MM.1S (cell line): ENCODE measurements around the gene COL12A1.

Source experiments
- DNase-seq: peaks from one replicate; pipeline ENCODE4 v3.0.0-alpha.2; 2015
- H2AFZ ChIP-seq: fragments of 300-600 bp; sonication (generic); 2 replicates; pipeline ENCODE4 v1.6.0; 2016; ENCODE audit warnings: antibody characterized with exemption, low read length
- H3F3A ChIP-seq: fragments of 300-600 bp; sonication (generic); 2 replicates; pipeline ENCODE4 v1.6.1; 2016; ENCODE audit warnings: mild to moderate bottlenecking, antibody characterized with exemption, low read length, moderate library complexity, mixed read lengths; ENCODE audit not compliant: insufficient read depth
- H3K27ac ChIP-seq: fragments of 300-600 bp; sonication (generic); 2 replicates; pipeline ENCODE4 v1.5.1; 2016; ENCODE audit warnings: mild to moderate bottlenecking, low read length
- H3K27me3 ChIP-seq: fragments of 300-600 bp; sonication (generic); replicated peaks from 2 replicates; pipeline ENCODE4 v1.6.0; 2016; ENCODE audit warnings: low read length; ENCODE audit not compliant: insufficient read depth
- H3K36me3 ChIP-seq: fragments of 300-600 bp; sonication (generic); replicated peaks from 2 replicates; pipeline ENCODE4 v1.6.1; 2016; ENCODE audit warnings: mild to moderate bottlenecking, low read length, mixed read lengths; ENCODE audit not compliant: insufficient read depth
- H3K4me1 ChIP-seq: fragments of 300-600 bp; sonication (generic); 2 replicates; pipeline ENCODE4 v1.6.1; 2016; ENCODE audit warnings: low read length, mixed read lengths
- H3K4me2 ChIP-seq: fragments of 300-600 bp; sonication (generic); 2 replicates; pipeline ENCODE4 v1.6.0; 2016; ENCODE audit warnings: low read depth, low read length
- H3K4me3 ChIP-seq: fragments of 300-600 bp; sonication (generic); 2 replicates; pipeline ENCODE4 v1.5.1; 2016; ENCODE audit warnings: low read length, mixed read lengths
- H3K79me2 ChIP-seq: fragments of 300-600 bp; sonication (generic); 2 replicates; pipeline ENCODE4 v1.6.1; 2016; ENCODE audit warnings: mixed run types, low read length, mixed read lengths
- H3K9ac ChIP-seq: fragments of 300-600 bp; sonication (generic); 2 replicates; pipeline ENCODE4 v1.6.1; 2016; ENCODE audit warnings: low read length, mixed read lengths
- H3K9me2 ChIP-seq: fragments of 300-600 bp; sonication (generic); replicated peaks from 2 replicates; pipeline ENCODE4 v1.6.1; 2016; ENCODE audit warnings: mild to moderate bottlenecking, low read length, mixed read lengths; ENCODE audit not compliant: insufficient read depth
- H3K9me3 ChIP-seq: fragments of 300-600 bp; sonication (generic); replicated peaks from 2 replicates; pipeline ENCODE4 v1.6.1; 2016; ENCODE audit warnings: mild to moderate bottlenecking, low read length, mixed read lengths; ENCODE audit not compliant: insufficient read depth
- H4K20me1 ChIP-seq: fragments of 300-600 bp; sonication (generic); 2 replicates; pipeline ENCODE4 v1.6.1; 2016; ENCODE audit warnings: mild to moderate bottlenecking, low read length, moderate library complexity, mixed read lengths; ENCODE audit not compliant: insufficient read depth
- CTCF ChIP-seq: fragments of 300-600 bp; sonication (generic); IDR thresholded peaks from 2 replicates; pipeline ENCODE4 v1.5.1; 2016; ENCODE audit warnings: antibody characterized with exemption, low read length, mixed read lengths
- EZH2 ChIP-seq: fragments of 300-600 bp; sonication (generic); optimal IDR thresholded peaks from 2 replicates; pipeline ENCODE3; 2017; ENCODE audit warnings: low read depth, mild to moderate bottlenecking, antibody characterized with exemption, low read length, mixed read lengths
- EZH2phosphoT487 ChIP-seq: fragments of 300-600 bp; sonication (generic); IDR thresholded peaks from 2 replicates; pipeline ENCODE4 v1.6.1; 2018; ENCODE audit warnings: antibody characterized with exemption, low read length

Gene COL12A1

DNA sequence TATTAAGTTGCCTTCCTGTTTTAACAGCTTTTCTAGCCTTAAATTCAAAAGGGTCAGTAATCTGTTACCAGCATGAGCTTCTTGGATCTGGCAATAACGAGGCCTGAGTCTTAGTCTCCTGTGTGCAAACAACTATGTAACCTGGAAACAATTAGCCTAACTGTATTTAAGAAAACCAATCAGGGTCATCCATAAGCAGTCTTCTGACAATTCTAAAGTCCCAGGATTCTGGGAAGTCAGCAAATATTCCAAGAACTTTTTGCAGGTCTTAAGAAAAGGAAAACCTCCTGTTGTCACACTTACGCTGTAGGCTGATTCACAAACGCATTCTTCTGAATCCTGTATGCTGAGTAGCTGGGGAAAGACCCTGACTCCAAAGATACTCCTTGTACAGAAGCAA, 90.4 kb downstream of the COL12A1 start:
- Histone ChIP-seq H3K36me3 (no peaks in the 10 kb centered on the region), H3F3A (no peaks in the 10 kb centered on the region), H3K9me2 (no peaks in the 10 kb centered on the region), H2AFZ (no peak overlapping the region), H3K9me3 (no peaks in the 10 kb centered on the region), H3K27ac (no peak overlapping the region), H4K20me1 (no peaks in the 10 kb centered on the region), H3K27me3 (no peaks in the 10 kb centered on the region), H3K9ac (no peak overlapping the region), H3K4me1 (no peaks in the 10 kb centered on the region), H3K4me2 (no peak overlapping the region), H3K79me2 (no peaks in the 10 kb centered on the region), H3K4me3 (no peak overlapping the region)
- no peak for DNase-seq
- TF ChIP-seq EZH2phosphoT487 (no peak), EZH2 (no peak), CTCF (no peak)

- H3K27ac ChIP-seq: no peak overlapping the region
- H3F3A ChIP-seq: no peaks in the 10 kb centered on the region
- DNase-seq: no peak
- H3K4me1 ChIP-seq: no peaks in the 10 kb centered on the region
- no peak overlapping the region for H2AFZ ChIP-seq
- H3K27me3 ChIP-seq: no peaks in the 10 kb centered on the region
- H3K4me2 ChIP-seq: no peak overlapping the region
- no peaks in the 10 kb centered on the region for H3K36me3 ChIP-seq
- H3K9me3 ChIP-seq: no peaks in the 10 kb centered on the region
- H3K4me3 ChIP-seq: no peak overlapping the region
- TF ChIP-seq CTCF (no peak), EZH2phosphoT487 (no peak), EZH2 (no peak)
- H3K9ac ChIP-seq: no peak overlapping the region
- no peaks in the 10 kb centered on the region for H3K79me2 ChIP-seq
- H4K20me1 ChIP-seq: no peaks in the 10 kb centered on the region
- H3K9me2 ChIP-seq: no peaks in the 10 kb centered on the region
Measured at GRCh38 chr6:75114806-75115205, 91.0 kb downstream of the COL12A1 start.

DNA sequence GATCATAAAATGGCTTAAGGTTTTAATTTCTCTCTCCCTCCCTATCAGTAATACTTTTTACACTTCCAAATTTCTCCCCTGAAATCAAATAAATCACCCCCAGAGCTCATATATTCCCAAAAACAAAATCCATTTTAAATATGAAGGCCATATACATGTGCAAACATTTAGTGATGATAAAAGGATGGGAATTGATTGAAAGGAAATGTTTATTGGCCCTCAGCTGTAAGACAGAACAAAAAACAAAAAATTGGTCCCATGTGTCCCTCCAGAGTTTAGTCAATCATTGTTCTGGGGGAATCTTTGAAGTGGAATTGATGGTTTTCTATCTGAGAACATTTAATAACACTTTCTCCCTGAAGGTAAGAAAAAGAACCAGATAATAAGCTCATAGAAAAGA, 91.7 kb downstream of the COL12A1 start:
- H3K4me2 ChIP-seq: no peak overlapping the region
- H3K36me3 ChIP-seq: no peaks in the 10 kb centered on the region

DNA sequence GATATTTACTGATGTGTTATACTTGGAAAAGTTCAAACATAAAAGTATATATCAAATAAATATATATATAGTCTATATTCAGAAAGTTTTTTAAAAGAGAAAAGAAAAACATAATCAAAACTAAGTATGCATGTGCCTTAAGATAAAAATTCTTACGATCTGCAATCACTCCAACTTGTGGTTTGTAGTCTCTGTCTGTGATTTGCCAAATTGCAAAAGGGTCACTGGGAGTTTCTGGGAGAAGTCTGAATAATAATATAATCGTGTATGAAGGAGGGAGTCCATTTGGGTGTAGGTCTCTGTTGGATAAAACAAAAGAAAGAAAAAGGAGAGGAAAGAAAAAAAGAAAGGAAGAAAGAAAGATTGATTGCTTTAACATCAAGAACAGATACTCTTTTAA, 92.4 kb downstream of the COL12A1 start:
- Histone ChIP-seq H3K9me2 (no peaks in the 10 kb centered on the region), H3F3A (no peaks in the 10 kb centered on the region), H3K9ac (no peak overlapping the region), H3K4me1 (no peaks in the 10 kb centered on the region), H3K36me3 (no peaks in the 10 kb centered on the region), H3K27me3 (no peaks in the 10 kb centered on the region), H3K79me2 (no peaks in the 10 kb centered on the region), H3K4me3 (no peak overlapping the region), H3K9me3 (no peaks in the 10 kb centered on the region), H4K20me1 (no peaks in the 10 kb centered on the region), H2AFZ (no peak overlapping the region), H3K4me2 (no peak overlapping the region), H3K27ac (no peak overlapping the region)
- TF ChIP-seq EZH2 (no peak), CTCF (no peak), EZH2phosphoT487 (no peak)
- DNase-seq: no peak

More for the DNA sequence above, 91.7 kb downstream of the COL12A1 start:
- no peak overlapping the region for H2AFZ ChIP-seq
- H3K4me1 ChIP-seq: no peaks in the 10 kb centered on the region
- no peaks in the 10 kb centered on the region for H3K9me2 ChIP-seq
- no peak for DNase-seq
- H4K20me1 ChIP-seq: no peaks in the 10 kb centered on the region
- TF ChIP-seq EZH2 (no peak), EZH2phosphoT487 (no peak)
- H3K27ac ChIP-seq: no peak overlapping the region
- no peaks in the 10 kb centered on the region for H3K9me3 ChIP-seq
- no peaks in the 10 kb centered on the region for H3F3A ChIP-seq
- no peaks in the 10 kb centered on the region for H3K79me2 ChIP-seq
- H3K4me3 ChIP-seq: no peak overlapping the region
- H3K27me3 ChIP-seq: no peaks in the 10 kb centered on the region
- H3K9ac ChIP-seq: no peak overlapping the region
